GM19328 (cell line): ENCODE results near the gene PPEF1.

ENCODE experiments used
- ATAC-seq: cut with Tn5 transposase; IDR thresholded peaks from one replicate; pipeline ENCODE4 v1.9.1; 2021; ENCODE audit warnings: mild to moderate bottlenecking, moderate library complexity; ENCODE audit not compliant: unreplicated experiment

PPEF1 gene

GRCh38 chrX:18877469-18877868 is 170.0 kb downstream of the PPEF1 start:
- no peak for ATAC-seq
